ENCODE data around the gene PWWP3B. TPM values are rescaled to one million over a fixed set of nuclear protein-coding genes. Genes with fewer than 3 reads are reported as not detected.
"Not testable (repeated sequence)": the region's sequence is repeated elsewhere in the genome, so short reads cannot be mapped to it uniquely, and the experiment has no call there.

Gene PWWP3B
- not detected for total RNA-seq

DNA sequence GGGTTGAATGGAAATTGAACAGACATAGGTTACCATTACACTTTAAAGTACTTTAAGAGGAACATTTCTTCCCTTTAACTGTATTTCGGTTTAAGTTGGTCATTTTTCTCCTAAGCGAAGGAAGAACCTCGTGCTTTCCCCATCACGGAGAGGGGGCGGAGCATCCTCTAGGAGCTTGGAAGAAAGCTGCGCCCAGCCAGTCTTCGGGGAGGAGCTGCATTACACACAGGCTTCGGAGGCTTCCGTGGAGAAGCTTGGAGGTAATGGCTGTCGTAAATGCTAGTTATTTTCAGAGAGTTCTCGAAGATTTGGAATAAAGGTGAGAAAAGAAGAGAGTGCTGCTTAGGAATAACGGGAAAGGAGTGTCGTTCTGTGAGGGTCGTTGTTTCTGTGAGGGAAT lies at the start of gene PWWP3B:
Gene PWWP3B (plus strand): TSS at position 199 of the 400 bp plus-strand sequence. CDS start 37,128 bp downstream, outside the sequence.
- CTCF ChIA-PET = no interaction called here
- no peaks in the 10 kb centered on the region for H3K27me3 Mint-ChIP-seq
- H3K36me3 Mint-ChIP-seq = no peaks in the 10 kb centered on the region
- no peak for DNase-seq
- no peaks in the 10 kb centered on the region for H3K4me1 Mint-ChIP-seq
- H3K4me3 Mint-ChIP-seq = no peak within 1 kb of the TSS
- H3K27ac Mint-ChIP-seq = no peak within 1 kb of the TSS
- no peaks in the 10 kb centered on the region for H3K9me3 Mint-ChIP-seq (ENCODE audit: low read depth)
- ATAC-seq = no peak

DNA sequence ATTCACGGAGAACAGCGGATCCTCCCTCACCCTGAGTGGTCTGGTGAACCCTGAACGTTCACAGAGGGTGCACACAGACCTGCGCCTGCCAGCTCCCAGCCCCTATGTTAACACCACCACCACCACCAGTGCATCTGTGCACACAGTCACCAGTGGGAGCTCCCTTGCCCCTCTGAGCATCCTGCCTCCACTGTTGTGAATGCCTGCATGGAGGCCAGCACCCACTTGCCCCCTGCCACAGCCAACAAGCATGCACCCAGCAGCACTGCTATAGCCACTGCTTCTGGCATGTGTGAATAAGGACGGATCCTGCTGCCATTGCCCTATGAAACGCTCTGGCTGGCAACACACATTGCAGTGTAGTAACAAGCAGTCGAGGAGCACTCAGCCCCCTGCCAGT lies 29.1 kb upstream of the PWWP3B start:
- DNase-seq (no peak), ATAC-seq (no peak)
- Mint-ChIP-seq H3K9me3 (ENCODE audit: low read depth) (no peaks in the 10 kb centered on the region), H3K27ac (no peak overlapping the region), H3K27me3 (no peaks in the 10 kb centered on the region), H3K4me3 (no peak overlapping the region), H3K36me3 (no peaks in the 10 kb centered on the region), H3K4me1 (no peaks in the 10 kb centered on the region)
- CTCF ChIA-PET = no interaction called here

DNA sequence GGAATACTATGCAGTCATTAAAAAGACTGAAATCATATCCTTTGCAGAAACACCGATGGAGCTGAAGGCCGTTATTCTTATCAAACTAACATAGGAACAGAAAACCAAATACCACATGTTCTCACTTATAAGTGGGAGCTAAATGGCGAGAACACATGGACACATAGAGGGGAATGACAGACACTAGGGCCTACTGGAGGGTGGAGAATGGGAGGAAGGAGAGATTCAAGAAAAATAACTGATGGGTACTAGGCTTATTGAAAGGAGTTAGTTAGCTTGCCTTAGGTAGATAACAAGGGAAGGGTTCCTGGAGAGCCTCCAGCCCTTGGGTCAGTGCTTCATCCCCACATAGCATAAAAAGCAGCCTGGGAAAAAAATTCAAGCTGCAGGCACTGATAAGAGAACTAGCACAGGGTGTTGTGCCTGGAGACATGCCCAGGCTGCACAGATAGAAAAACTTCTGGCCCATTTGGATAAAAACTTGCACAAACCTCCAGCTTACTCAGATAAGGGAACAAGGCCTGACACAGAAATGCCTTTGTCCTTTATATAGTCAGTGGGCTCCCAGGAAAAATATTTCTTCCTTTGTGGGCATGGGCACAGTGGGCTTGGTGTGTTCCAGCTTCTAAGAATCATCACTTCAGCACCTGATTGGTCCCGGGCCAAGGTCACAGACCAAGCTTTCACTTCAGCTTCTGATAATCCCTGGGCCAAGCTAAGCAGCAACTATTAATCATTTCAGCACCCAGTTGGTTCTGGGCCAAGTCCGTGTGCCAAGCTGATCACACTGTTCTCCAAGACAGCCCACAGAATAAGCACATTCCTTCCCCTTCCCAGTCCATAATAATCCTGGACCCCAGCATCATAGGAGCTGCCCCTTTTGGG lies 23.1 kb upstream of the PWWP3B start:
- H3K27me3 Mint-ChIP-seq = no peaks in the 10 kb centered on the region
- CTCF ChIA-PET = no interaction called here
- no peak for DNase-seq

DNA sequence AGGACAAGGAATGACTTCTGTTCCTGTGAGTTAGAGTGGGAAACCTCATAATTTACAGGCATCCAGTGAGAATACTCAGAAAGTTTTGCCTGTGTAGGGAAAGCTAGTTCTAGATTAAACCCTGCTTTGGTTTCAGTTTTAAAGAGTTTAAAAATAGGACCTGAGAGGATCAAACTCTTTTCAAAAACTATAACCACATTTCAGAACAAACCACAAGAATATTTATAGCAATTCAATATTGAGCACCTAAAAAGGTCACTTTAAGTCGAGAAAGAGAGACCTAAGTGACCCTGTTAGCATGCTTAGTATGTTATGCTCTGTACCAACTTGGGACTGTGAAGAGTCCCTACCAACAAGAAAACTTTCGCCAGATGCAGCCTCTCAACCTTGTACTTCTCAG lies 17.4 kb upstream of the PWWP3B start:
- H3K27ac Mint-ChIP-seq = no peak overlapping the region
- CTCF ChIA-PET = no interaction called here
- no peaks in the 10 kb centered on the region for H3K27me3 Mint-ChIP-seq
- H3K36me3 Mint-ChIP-seq = no peaks in the 10 kb centered on the region
- no peaks in the 10 kb centered on the region for H3K4me1 Mint-ChIP-seq
- ATAC-seq (no peak), DNase-seq (no peak)
- no peak overlapping the region for H3K4me3 Mint-ChIP-seq
- H3K9me3 Mint-ChIP-seq (ENCODE audit: low read depth) = no peaks in the 10 kb centered on the region

More for the DNA sequence above, 23.1 kb upstream of the PWWP3B start:
- Mint-ChIP-seq H3K36me3 (no peaks in the 10 kb centered on the region), H3K4me1 (no peaks in the 10 kb centered on the region), H3K27ac (no peak overlapping the region), H3K9me3 (ENCODE audit: low read depth) (no peaks in the 10 kb centered on the region), H3K4me3 (no peak overlapping the region)
- ATAC-seq = no peak

DNA sequence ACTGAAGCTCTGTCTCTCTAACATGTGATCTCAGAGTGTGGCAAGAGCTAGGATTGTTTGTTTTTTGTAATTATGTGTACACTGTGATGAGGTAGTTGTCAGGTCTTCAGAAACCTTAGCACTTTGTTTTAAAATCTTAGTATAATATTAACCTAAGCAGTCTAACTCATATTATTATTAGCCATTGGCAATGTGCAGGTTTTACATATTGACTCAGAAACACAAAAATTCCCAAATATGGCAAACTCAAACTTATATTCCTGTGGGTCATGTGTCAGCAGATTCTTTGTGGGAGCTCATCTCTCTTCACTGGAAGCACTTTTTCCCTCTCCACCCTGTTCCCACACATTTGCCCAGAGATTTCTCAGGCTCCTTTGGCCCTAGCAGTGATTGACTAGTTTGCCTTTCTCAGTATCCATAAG lies 8.2 kb upstream of the PWWP3B start:
- Mint-ChIP-seq H3K27me3 (no peaks in the 10 kb centered on the region), H3K4me1 (no peaks in the 10 kb centered on the region), H3K9me3 (ENCODE audit: low read depth) (no peaks in the 10 kb centered on the region), H3K27ac (no peak overlapping the region), H3K36me3 (no peaks in the 10 kb centered on the region), H3K4me3 (no peak overlapping the region)
- no peak for ATAC-seq
- DNase-seq = no peak
- CTCF ChIA-PET = no interaction called here

DNA sequence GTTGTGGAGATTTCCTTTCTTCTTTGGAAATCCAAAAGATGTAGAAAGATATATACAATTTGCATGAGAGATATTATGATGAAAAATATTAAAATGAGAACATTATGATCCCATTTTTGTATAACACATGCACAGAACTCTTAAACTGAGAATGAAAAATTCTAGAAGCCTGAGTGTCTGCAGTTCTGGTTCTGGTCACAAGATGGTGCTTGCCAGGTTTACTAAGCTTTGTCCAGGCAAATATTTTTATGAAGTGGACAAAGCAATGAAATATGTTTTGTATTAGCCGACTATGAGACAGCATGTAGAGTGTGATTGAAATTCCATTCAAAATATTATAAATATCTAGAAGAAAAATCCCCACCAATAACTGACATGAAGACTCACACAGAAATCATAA lies 2.2 kb downstream of the PWWP3B start:
- no peaks in the 10 kb centered on the region for H3K4me1 Mint-ChIP-seq
- ATAC-seq = no peak
- no peak overlapping the region for H3K27ac Mint-ChIP-seq
- no peak for DNase-seq
- no peaks in the 10 kb centered on the region for H3K27me3 Mint-ChIP-seq
- no peaks in the 10 kb centered on the region for H3K9me3 Mint-ChIP-seq (ENCODE audit: low read depth)
- H3K4me3 Mint-ChIP-seq = no peak overlapping the region
- H3K36me3 Mint-ChIP-seq = no peaks in the 10 kb centered on the region
- CTCF ChIA-PET = no interaction called here

DNA sequence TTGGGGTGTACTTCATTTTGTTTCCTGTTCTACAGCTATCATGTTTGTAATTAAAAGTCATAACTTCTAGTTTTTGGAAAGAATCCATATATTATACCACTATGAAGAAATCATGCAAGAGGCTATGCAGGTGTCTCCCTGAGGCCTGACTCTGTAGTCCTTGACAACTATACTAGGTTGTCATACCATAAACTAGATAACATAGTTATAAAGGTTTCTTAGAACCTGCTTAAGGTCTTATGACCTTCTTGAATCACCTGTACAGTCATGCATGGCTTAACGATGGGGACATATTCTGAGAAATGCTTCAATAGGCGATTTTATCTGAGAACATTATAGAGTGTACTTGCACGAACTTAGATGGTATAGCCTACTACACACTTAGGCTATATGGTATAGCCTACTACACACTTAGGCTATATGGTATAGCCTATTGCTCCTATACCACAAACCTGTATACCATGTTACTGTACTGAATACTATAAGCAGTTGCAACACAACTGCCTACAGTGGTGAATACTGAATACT lies 3.3 kb downstream of the PWWP3B start:
- Mint-ChIP-seq H3K9me3 (ENCODE audit: low read depth) (no peaks in the 10 kb centered on the region), H3K27me3 (no peaks in the 10 kb centered on the region), H3K27ac (no peak overlapping the region), H3K4me1 (no peaks in the 10 kb centered on the region), H3K4me3 (no peak overlapping the region), H3K36me3 (no peaks in the 10 kb centered on the region)
- CTCF ChIA-PET = no interaction called here
- no peak for ATAC-seq
- no peak for DNase-seq

DNA sequence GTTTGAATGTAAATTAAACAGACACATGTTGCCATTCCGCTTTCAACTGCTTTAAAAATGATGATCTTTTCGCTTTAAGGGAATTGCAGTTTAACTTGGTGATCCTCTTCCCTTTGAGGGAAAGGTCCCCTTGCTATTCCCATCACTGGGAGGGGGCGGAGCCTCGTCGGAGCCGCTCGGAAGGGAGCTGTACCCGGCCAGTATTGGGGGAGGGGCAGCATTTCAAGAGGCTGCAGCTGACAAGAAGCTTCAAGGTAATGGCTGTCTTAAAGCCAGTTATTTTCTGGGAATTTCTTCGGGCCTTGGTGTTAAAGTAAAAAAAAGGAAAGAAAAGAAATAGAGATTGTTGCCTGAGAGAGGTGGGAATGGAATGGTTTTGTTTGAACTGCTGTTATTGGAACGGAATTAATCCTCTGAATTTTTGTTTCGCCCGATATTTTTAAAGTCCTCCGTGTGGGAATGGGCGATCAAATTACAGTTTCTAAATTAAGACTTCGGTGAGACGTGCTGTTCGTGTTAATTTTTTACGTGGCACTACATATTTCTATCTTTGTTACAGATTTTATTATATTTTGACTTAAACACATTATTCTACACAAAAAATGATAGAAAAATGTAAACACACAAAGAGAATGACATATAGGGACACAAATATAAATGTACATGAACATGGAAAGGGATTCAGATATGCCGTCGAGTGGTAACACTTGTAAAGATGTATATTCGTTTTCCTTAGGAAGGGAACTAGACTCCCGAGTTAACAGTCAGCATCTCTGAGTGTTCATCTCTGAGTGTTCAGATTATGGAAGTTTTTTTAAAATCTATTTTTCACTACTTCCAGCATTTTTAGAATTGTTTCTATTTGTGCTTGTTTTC lies 9.2 kb downstream of the PWWP3B start:
- DNase-seq = no peak
- no peaks in the 10 kb centered on the region for H3K27me3 Mint-ChIP-seq
- H3K27ac Mint-ChIP-seq = no peak overlapping the region
- ATAC-seq = no peak
- no peaks in the 10 kb centered on the region for H3K9me3 Mint-ChIP-seq (ENCODE audit: low read depth)
- H3K36me3 Mint-ChIP-seq = no peaks in the 10 kb centered on the region
- no peak overlapping the region for H3K4me3 Mint-ChIP-seq
- H3K4me1 Mint-ChIP-seq = no peaks in the 10 kb centered on the region
- CTCF ChIA-PET = no interaction called here

DNA sequence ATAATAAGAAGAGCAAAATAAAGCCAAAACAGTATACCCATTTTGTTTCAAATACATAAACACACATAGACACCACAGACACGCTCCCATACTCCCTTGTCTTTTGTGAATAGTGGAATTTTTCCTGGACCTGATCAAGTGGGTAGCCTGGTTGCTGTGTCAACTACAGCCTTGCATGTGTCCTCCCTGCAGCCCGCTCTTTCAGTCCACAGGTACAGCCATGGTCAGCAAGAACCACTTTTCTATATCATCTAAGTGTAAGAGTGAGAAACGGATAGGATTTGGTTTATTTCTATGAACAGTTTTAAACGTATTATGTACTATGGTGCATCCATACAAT lies 9.8 kb downstream of the PWWP3B start:
- H3K4me1 Mint-ChIP-seq = no peaks in the 10 kb centered on the region
- CTCF ChIA-PET = no interaction called here
- no peak overlapping the region for H3K4me3 Mint-ChIP-seq
- no peak for ATAC-seq
- no peaks in the 10 kb centered on the region for H3K27me3 Mint-ChIP-seq
- no peaks in the 10 kb centered on the region for H3K9me3 Mint-ChIP-seq (ENCODE audit: low read depth)
- no peak for DNase-seq
- no peaks in the 10 kb centered on the region for H3K36me3 Mint-ChIP-seq
- no peak overlapping the region for H3K27ac Mint-ChIP-seq

DNA sequence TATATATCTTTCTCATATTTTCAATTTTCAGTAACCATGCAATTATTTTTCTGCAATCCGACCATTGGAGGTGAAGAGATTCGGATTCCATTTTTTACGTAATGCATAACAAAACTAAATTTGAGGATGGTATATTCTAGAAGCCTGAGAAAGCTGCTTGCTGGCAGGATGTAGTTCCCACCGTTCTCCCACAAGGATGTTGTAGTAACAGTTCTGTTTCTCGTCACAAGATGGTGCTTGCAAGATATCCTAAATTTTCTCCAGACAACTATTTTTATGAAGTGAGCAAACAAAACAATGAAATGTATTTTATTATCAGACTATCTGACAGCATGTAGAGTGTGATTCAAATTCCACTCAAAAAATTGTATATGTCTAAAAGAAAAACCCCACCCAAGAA lies 10.7 kb downstream of the PWWP3B start:
- H3K4me3 Mint-ChIP-seq = no peak overlapping the region
- no peaks in the 10 kb centered on the region for H3K4me1 Mint-ChIP-seq
- H3K9me3 Mint-ChIP-seq (ENCODE audit: low read depth) = no peaks in the 10 kb centered on the region
- H3K36me3 Mint-ChIP-seq = no peaks in the 10 kb centered on the region
- DNase-seq (no peak), ATAC-seq (no peak)
- H3K27me3 Mint-ChIP-seq = no peaks in the 10 kb centered on the region
- no peak overlapping the region for H3K27ac Mint-ChIP-seq
- CTCF ChIA-PET = no interaction called here

DNA sequence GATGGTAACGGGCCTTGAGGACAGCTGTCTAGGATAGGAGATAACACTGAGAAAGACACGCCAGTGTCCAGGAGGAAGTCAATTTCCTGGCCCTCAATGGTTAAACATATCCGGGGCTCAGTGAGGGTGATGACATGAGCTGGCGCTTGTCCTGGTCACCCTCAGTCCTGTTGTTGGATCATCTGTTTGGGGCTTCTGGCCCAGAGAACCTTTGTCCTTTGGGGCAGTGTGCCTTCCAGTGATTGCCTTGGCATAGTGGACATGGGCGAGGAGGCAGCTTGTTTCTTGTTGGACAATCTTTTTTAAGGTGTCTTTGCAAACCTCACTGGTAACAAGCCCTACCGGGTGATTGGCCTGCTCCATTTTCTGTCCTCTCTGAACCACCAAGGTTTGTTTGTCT lies 15.6 kb downstream of the PWWP3B start:
- ATAC-seq; H3K4me3 Mint-ChIP-seq; H3K9me3 Mint-ChIP-seq (ENCODE audit: low read depth); H3K27me3 Mint-ChIP-seq; CTCF ChIA-PET; H3K36me3 Mint-ChIP-seq; H3K27ac Mint-ChIP-seq; DNase-seq; H3K4me1 Mint-ChIP-seq: not testable (repeated sequence)

DNA sequence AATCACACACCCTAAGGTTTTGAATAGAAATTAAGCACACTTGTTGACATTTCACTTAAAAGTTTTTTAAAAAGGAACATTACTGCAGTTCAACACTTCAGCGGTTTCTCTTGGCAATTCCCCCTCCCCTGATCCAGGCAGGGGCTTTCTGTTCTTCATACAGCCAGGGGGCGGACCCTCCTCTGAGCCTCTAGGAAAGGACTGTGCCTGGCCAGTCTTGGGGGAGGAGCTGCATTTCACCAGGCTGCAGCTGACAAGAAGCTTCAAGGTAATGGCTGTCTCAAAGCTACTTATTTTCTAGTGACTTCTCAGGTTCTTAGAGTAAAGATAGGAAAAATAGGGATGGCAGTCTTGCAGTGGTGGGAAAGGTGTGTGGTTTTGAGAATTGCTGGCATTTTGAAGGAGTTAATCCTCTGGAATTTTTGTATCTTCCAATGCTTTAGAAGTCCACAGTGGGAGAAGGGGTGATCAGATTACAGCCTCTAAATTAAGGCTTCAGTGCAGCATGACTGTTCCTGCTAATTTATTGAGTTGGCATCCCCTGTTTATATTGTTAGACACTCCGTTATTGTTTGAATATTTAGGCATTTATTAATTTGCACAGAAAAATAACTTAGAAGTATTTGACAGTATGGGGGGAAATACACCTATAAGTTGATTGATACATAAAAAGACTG lies 33.5 kb downstream of the PWWP3B start:
- CTCF ChIA-PET = no interaction called here
- ATAC-seq = no peak
- H3K27ac Mint-ChIP-seq = no peak overlapping the region
- H3K36me3 Mint-ChIP-seq = no peaks in the 10 kb centered on the region
- no peaks in the 10 kb centered on the region for H3K27me3 Mint-ChIP-seq
- H3K4me3 Mint-ChIP-seq = no peak overlapping the region
- DNase-seq = no peak
- H3K9me3 Mint-ChIP-seq (ENCODE audit: low read depth) = no peaks in the 10 kb centered on the region
- H3K4me1 Mint-ChIP-seq = no peaks in the 10 kb centered on the region

DNA sequence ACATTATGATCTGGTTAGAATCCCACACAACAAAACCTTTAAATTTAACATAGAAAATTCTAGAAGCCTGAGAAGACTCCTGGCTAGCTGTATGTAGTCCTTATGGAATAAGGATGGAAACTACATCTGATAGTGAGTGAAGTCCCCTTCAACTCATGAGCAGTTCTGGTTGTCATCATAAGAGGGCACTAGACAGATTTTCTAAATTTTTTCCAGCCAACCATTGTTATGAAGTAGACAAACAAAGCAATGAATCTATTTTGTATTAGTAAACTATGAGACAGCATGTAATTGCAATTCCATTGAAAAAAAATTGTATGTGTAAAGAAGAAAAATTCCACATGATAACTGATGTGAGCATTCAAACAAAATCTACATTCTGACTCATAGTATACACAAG lies 35.2 kb downstream of the PWWP3B start:
- Mint-ChIP-seq H3K27me3 (no peaks in the 10 kb centered on the region), H3K27ac (no peak overlapping the region), H3K36me3 (no peaks in the 10 kb centered on the region), H3K9me3 (ENCODE audit: low read depth) (no peaks in the 10 kb centered on the region), H3K4me3 (no peak overlapping the region), H3K4me1 (no peaks in the 10 kb centered on the region)
- CTCF ChIA-PET = no interaction called here
- ATAC-seq (no peak), DNase-seq (no peak)
